Measurements from ENCODE around the gene ZNF205.
"Not testable (repeated sequence)": the region's sequence is repeated elsewhere in the genome, so short reads cannot be mapped to it uniquely, and the experiment has no call there.

The ZNF205 gene

GRCh38 chr16:3138342-3138741 lies 26.0 kb downstream of the ZNF205 start:
- WGBS, result 93% methylated on average over 21 of the region's 21 CpGs
- no peak overlapping the region for H3K4me3 ChIP-seq (ENCODE audit: low read length)
- peaks cover 21% of the 10 kb centered on the region for H3K36me3 ChIP-seq (ENCODE audit: insufficient read depth, low read length)
- H3K4me1 ChIP-seq (ENCODE audit: insufficient read depth, low read length), result no peaks in the 10 kb centered on the region
- H3K9me3 ChIP-seq (ENCODE audit: insufficient read depth, low read depth, low read length), result no peaks in the 10 kb centered on the region
- no peaks in the 10 kb centered on the region for H3K27me3 ChIP-seq (ENCODE audit: insufficient read depth, low read length)
- H3K9ac ChIP-seq (ENCODE audit: low read depth, low read length), result no peak overlapping the region
- no peak overlapping the region for H3K27ac ChIP-seq (ENCODE audit: low read depth, low read length)

- Histone ChIP-seq H3K36me3 (ENCODE audit: insufficient read depth, low read length) (peaks cover 21% of the 10 kb centered on the region), H3K27ac (ENCODE audit: low read depth, low read length) (no peak overlapping the region), H3K4me3 (ENCODE audit: low read length) (no peak overlapping the region), H3K9me3 (ENCODE audit: insufficient read depth, low read depth, low read length) (no peaks in the 10 kb centered on the region), H3K9ac (ENCODE audit: low read depth, low read length) (no peak overlapping the region), H3K27me3 (ENCODE audit: insufficient read depth, low read length) (no peaks in the 10 kb centered on the region; the same call in 1 of the 2 replicates), H3K4me1 (ENCODE audit: insufficient read depth, low read length) (no peaks in the 10 kb centered on the region)
- 92% methylated on average over 14 of the region's 14 CpGs for WGBS
These were observed 26.5 kb downstream of the ZNF205 start for GRCh38 chr16:3138823-3139426.

- peaks cover 21% of the 10 kb centered on the region for H3K36me3 ChIP-seq (ENCODE audit: insufficient read depth, low read length)
- not testable (repeated sequence) for H3K9me3 ChIP-seq (ENCODE audit: insufficient read depth, low read depth, low read length); H3K4me1 ChIP-seq (ENCODE audit: insufficient read depth, low read length); H3K27me3 ChIP-seq (ENCODE audit: insufficient read depth, low read length); H3K4me3 ChIP-seq (ENCODE audit: low read length); H3K27ac ChIP-seq (ENCODE audit: low read depth, low read length); H3K9ac ChIP-seq (ENCODE audit: low read depth, low read length)
- 95% methylated on average over 9 of the region's 9 CpGs for WGBS
These were observed 27.2 kb downstream of the ZNF205 start for GRCh38 chr16:3139561-3139960.

- WGBS, result 97% methylated on average over 69 of the region's 69 CpGs
- Histone ChIP-seq H3K27ac (ENCODE audit: low read depth, low read length) (no peak overlapping the region), H3K9ac (ENCODE audit: low read depth, low read length) (no peak overlapping the region), H3K4me3 (ENCODE audit: low read length) (no peak overlapping the region), H3K9me3 (ENCODE audit: insufficient read depth, low read depth, low read length) (no peaks in the 10 kb centered on the region), H3K4me1 (ENCODE audit: insufficient read depth, low read length) (no peaks in the 10 kb centered on the region), H3K36me3 (ENCODE audit: insufficient read depth, low read length) (peaks cover 21% of the 10 kb centered on the region), H3K27me3 (ENCODE audit: insufficient read depth, low read length) (no peaks in the 10 kb centered on the region; the same call in 1 of the 2 replicates)
These were observed 28.4 kb downstream of the ZNF205 start for GRCh38 chr16:3140603-3141427.

- H3K9me3 ChIP-seq (ENCODE audit: insufficient read depth, low read depth, low read length), result no peaks in the 10 kb centered on the region
- WGBS, result 95% methylated on average over 23 of the region's 23 CpGs
- no peak overlapping the region for H3K9ac ChIP-seq (ENCODE audit: low read depth, low read length)
- H3K36me3 ChIP-seq (ENCODE audit: insufficient read depth, low read length), result peaks cover 21% of the 10 kb centered on the region
- H3K27ac ChIP-seq (ENCODE audit: low read depth, low read length), result no peak overlapping the region
- no peak overlapping the region for H3K4me3 ChIP-seq (ENCODE audit: low read length)
- H3K27me3 ChIP-seq (ENCODE audit: insufficient read depth, low read length), result no peaks in the 10 kb centered on the region; the same call in 1 of the 2 replicates
- no peaks in the 10 kb centered on the region for H3K4me1 ChIP-seq (ENCODE audit: insufficient read depth, low read length)
These were observed 29.5 kb downstream of the ZNF205 start for GRCh38 chr16:3141781-3142311.

GRCh38 chr16:3142327-3142726 lies 29.9 kb downstream of the ZNF205 start:
- Histone ChIP-seq H3K9me3 (ENCODE audit: insufficient read depth, low read depth, low read length) (no peaks in the 10 kb centered on the region), H3K27me3 (ENCODE audit: insufficient read depth, low read length) (peaks cover 1% of the 10 kb centered on the region), H3K4me1 (ENCODE audit: insufficient read depth, low read length) (no peaks in the 10 kb centered on the region), H3K4me3 (ENCODE audit: low read length) (no peak overlapping the region), H3K9ac (ENCODE audit: low read depth, low read length) (no peak overlapping the region), H3K36me3 (ENCODE audit: insufficient read depth, low read length) (peaks cover 21% of the 10 kb centered on the region), H3K27ac (ENCODE audit: low read depth, low read length) (no peak overlapping the region)
- WGBS, result 95% methylated on average over 22 of the region's 22 CpGs

- Histone ChIP-seq H3K4me1 (ENCODE audit: insufficient read depth, low read length) (no peaks in the 10 kb centered on the region), H3K4me3 (ENCODE audit: low read length) (no peak overlapping the region), H3K9me3 (ENCODE audit: insufficient read depth, low read depth, low read length) (no peaks in the 10 kb centered on the region), H3K9ac (ENCODE audit: low read depth, low read length) (no peak overlapping the region), H3K27me3 (ENCODE audit: insufficient read depth, low read length) (peaks cover 6% of the 10 kb centered on the region), H3K36me3 (ENCODE audit: insufficient read depth, low read length) (peaks cover 21% of the 10 kb centered on the region), H3K27ac (ENCODE audit: low read depth, low read length) (no peak overlapping the region)
- WGBS, result 94% methylated on average over 13 of the region's 13 CpGs
These were observed 30.4 kb downstream of the ZNF205 start for GRCh38 chr16:3142770-3143169.

- peaks cover 10% of the 10 kb centered on the region for H3K27me3 ChIP-seq (ENCODE audit: insufficient read depth, low read length)
- H3K9me3 ChIP-seq (ENCODE audit: insufficient read depth, low read depth, low read length), result no peaks in the 10 kb centered on the region
- H3K4me1 ChIP-seq (ENCODE audit: insufficient read depth, low read length), result no peaks in the 10 kb centered on the region
- peaks cover 21% of the 10 kb centered on the region for H3K36me3 ChIP-seq (ENCODE audit: insufficient read depth, low read length)
- 93% methylated on average over 11 of the region's 11 CpGs for WGBS
- H3K27ac ChIP-seq (ENCODE audit: low read depth, low read length), result no peak overlapping the region
- no peak overlapping the region for H3K4me3 ChIP-seq (ENCODE audit: low read length)
- H3K9ac ChIP-seq (ENCODE audit: low read depth, low read length), result no peak overlapping the region
These were observed 30.8 kb downstream of the ZNF205 start for GRCh38 chr16:3143189-3143588.

- Histone ChIP-seq H3K4me1 (ENCODE audit: insufficient read depth, low read length) (no peaks in the 10 kb centered on the region), H3K9ac (ENCODE audit: low read depth, low read length) (no peak overlapping the region), H3K27ac (ENCODE audit: low read depth, low read length) (no peak overlapping the region), H3K4me3 (ENCODE audit: low read length) (no peak overlapping the region), H3K36me3 (ENCODE audit: insufficient read depth, low read length) (peaks cover 21% of the 10 kb centered on the region), H3K27me3 (ENCODE audit: insufficient read depth, low read length) (peaks cover 16% of the 10 kb centered on the region), H3K9me3 (ENCODE audit: insufficient read depth, low read depth, low read length) (no peaks in the 10 kb centered on the region)
- 88% methylated on average over 23 of the region's 23 CpGs for WGBS
These were observed 31.4 kb downstream of the ZNF205 start for GRCh38 chr16:3143598-3144320.

GRCh38 chr16:3144321-3144983 lies 32.1 kb downstream of the ZNF205 start:
- 85% methylated on average over 18 of the region's 18 CpGs for WGBS
- H3K9ac ChIP-seq (ENCODE audit: low read depth, low read length), result no peak overlapping the region
- no peak overlapping the region for H3K27ac ChIP-seq (ENCODE audit: low read depth, low read length)

More at GRCh38 chr16:3144321-3144983, 32.1 kb downstream of the ZNF205 start:
- Histone ChIP-seq H3K36me3 (ENCODE audit: insufficient read depth, low read length) (peaks cover 14% of the 10 kb centered on the region), H3K9me3 (ENCODE audit: insufficient read depth, low read depth, low read length) (no peaks in the 10 kb centered on the region), H3K4me3 (ENCODE audit: low read length) (no peak overlapping the region), H3K4me1 (ENCODE audit: insufficient read depth, low read length) (no peaks in the 10 kb centered on the region), H3K27me3 (ENCODE audit: insufficient read depth, low read length) (peaks cover 23% of the 10 kb centered on the region)

Data from HUES64 (cell line).